ENCODE results near the gene TTC7B. TPM values are rescaled to one million over a fixed set of nuclear protein-coding genes. Genes with fewer than 3 reads are reported as not detected.

TTC7B gene
- total RNA-seq, 1 experiment from 2014 or later: 40.9 TPM

DNA sequence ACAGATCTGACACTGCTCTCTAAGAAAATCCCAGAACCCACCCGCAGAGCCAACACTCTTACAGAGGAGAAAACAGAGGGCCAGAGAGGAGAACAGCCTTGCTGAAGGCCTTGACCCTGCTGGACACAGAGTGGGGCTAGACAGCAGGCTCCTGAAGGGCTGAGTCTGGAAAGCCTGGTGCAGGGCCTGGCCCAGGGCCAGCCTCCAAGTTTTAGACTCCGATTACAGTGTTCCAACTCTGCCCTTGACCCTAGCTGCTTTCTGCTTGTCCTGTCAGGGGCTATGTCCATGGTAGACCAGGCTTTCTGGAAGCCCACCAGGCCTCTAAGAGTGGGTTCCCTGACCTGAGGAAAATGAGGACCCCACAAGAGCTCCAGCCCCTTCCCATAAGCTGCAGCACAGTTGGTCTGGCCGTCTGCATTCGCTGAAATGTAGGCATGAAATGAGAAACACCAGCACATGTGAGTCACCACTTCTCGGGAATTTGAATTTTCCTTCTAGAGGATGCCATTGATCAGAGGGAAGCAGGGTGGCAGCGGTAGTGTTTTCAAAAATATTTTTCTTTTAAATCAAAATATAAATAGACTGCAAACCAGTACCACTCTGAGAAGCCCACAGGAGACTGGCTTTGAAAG is 265.0 kb downstream of the TTC7B start:
- in situ Hi-C loops (cut with HindIII; ENCODE audit: low pct_unique_long_range_greater_than_20kb, low sequenced_read_pairs) (no loop called here), intact Hi-C loops (cut with micrococcal nuclease; ENCODE audit: unreplicated experiment) (no loop called here)
- Histone ChIP-seq H3K27ac (ENCODE audit: low read length) (no peak overlapping the region), H3K27me3 (ENCODE audit: control insufficient read depth, insufficient read depth, low read length) (no peaks in the 10 kb centered on the region), H3K4me1 (ENCODE audit: control insufficient read depth, insufficient read depth, low read length) (no peaks in the 10 kb centered on the region), H3K4me3 (ENCODE audit: low read depth in 2 of 2, low read length in 2 of 2) (no peak overlapping the region), H3K9me3 (ENCODE audit: control insufficient read depth, insufficient read depth, low read depth, low read length) (no peaks in the 10 kb centered on the region), H3K36me3 (ENCODE audit: control insufficient read depth, insufficient read depth, low read length) (no peaks in the 10 kb centered on the region)
- TF ChIP-seq, protein P1, sequence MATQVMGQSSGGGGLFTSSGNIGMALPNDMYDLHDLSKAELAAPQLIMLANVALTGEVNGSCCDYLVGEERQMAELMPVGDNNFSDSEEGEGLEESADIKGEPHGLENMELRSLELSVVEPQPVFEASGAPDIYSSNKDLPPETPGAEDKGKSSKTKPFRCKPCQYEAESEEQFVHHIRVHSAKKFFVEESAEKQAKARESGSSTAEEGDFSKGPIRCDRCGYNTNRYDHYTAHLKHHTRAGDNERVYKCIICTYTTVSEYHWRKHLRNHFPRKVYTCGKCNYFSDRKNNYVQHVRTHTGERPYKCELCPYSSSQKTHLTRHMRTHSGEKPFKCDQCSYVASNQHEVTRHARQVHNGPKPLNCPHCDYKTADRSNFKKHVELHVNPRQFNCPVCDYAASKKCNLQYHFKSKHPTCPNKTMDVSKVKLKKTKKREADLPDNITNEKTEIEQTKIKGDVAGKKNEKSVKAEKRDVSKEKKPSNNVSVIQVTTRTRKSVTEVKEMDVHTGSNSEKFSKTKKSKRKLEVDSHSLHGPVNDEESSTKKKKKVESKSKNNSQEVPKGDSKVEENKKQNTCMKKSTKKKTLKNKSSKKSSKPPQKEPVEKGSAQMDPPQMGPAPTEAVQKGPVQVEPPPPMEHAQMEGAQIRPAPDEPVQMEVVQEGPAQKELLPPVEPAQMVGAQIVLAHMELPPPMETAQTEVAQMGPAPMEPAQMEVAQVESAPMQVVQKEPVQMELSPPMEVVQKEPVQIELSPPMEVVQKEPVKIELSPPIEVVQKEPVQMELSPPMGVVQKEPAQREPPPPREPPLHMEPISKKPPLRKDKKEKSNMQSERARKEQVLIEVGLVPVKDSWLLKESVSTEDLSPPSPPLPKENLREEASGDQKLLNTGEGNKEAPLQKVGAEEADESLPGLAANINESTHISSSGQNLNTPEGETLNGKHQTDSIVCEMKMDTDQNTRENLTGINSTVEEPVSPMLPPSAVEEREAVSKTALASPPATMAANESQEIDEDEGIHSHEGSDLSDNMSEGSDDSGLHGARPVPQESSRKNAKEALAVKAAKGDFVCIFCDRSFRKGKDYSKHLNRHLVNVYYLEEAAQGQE (IDR thresholded peaks at IDR 0.05; ENCODE audit: insufficient read depth in 1 of 2, low read depth in 2 of 2, low read length in 1 of 2): no peak
- ChIA-PET POLR2A (no interaction called here), CTCF (no interaction called here)
- no peak for ATAC-seq
- DNase-seq (ENCODE audit: low read depth, low spot score): no peak
- no TSS peak for BruUV-seq (replicated peaks)

- Histone ChIP-seq H3K27me3 (ENCODE audit: control insufficient read depth, insufficient read depth, low read length) (no peaks in the 10 kb centered on the region), H3K36me3 (ENCODE audit: control insufficient read depth, insufficient read depth, low read length) (no peaks in the 10 kb centered on the region), H3K9me3 (ENCODE audit: control insufficient read depth, insufficient read depth, low read depth, low read length) (no peaks in the 10 kb centered on the region), H3K27ac (ENCODE audit: low read length) (no peak overlapping the region), H3K4me1 (ENCODE audit: control insufficient read depth, insufficient read depth, low read length) (no peaks in the 10 kb centered on the region), H3K4me3 (ENCODE audit: low read depth in 2 of 2, low read length in 2 of 2) (no peak overlapping the region)
- BruUV-seq (replicated peaks): no TSS peak
- intact Hi-C loops (cut with micrococcal nuclease; ENCODE audit: unreplicated experiment) (no loop called here), in situ Hi-C loops (cut with HindIII; ENCODE audit: low pct_unique_long_range_greater_than_20kb, low sequenced_read_pairs) (no loop called here)
- ChIA-PET POLR2A (no interaction called here), CTCF (no interaction called here)
- TF ChIP-seq POLR2AphosphoS5 (IDR thresholded peaks at IDR 0.05; ENCODE audit: low read depth, low read length) (no peak), CTCF (IDR thresholded peaks at IDR 0.05) (no peak), SIN3A (IDR thresholded peaks at IDR 0.05; ENCODE audit: borderline replicate concordance, insufficient read depth, low read depth, low read length) (no peak), TCF7L2 (IDR thresholded peaks at IDR 0.05; ENCODE audit: low read depth, low read length) (no peak)
- TF ChIP-seq, protein P1 (IDR thresholded peaks at IDR 0.05; ENCODE audit: insufficient read depth in 1 of 2, low read depth in 2 of 2, low read length in 1 of 2): no peak
- ATAC-seq (no peak), DNase-seq (ENCODE audit: low read depth, low spot score) (no peak)
These were observed 266.2 kb downstream of the TTC7B start for GRCh38 chr14:90549794-90550641.
